ENCODE results near the gene KBTBD4. TPM values are rescaled to one million over a fixed set of nuclear protein-coding genes. Genes with fewer than 3 reads are reported as not detected.
"Not testable (repeated sequence)": the region's sequence is repeated elsewhere in the genome, so short reads cannot be mapped to it uniquely, and the experiment has no call there.

The KBTBD4 gene
- total RNA-seq, 4 donors from 2014 or later: 25.0 to 35.6 (median 30.4) TPM

- ATAC-seq (peak; percentile 74 to 78), DNase-seq (peak; percentile 84 to 90)
- Histone ChIP-seq H3K27ac (peak within 1 kb of the TSS; percentile 96 to 99 (median 97)), H3K9me3 (no peaks in the 10 kb centered on the region), H3K4me1 (peaks cover 45 to 62% of the 10 kb centered on the region in 2 donors), H3K27me3 (no peaks in the 10 kb centered on the region), H3K36me3 (no peaks in the 10 kb centered on the region), H3K4me3 (peak within 1 kb of the TSS; percentile 91 to 95 (median 92))
- intact Hi-C loops (cut with DNase I; ENCODE audit: low total_unique reads): loop anchor here (1.0 to 10.0 kb wide), 5 partner anchors 28 to 368 kb away; partner anchors contain the start of genes PACSIN3 and SLC39A13
- in situ Hi-C loops (cut with MboI; ENCODE audit: low sequenced_read_pairs in 4 of 4): no loop called here
- TF ChIP-seq CTCF (IDR thresholded peaks at IDR 0.05 in 4 of 5, conservative IDR thresholded peaks at IDR 0.05 in 1 of 5) (peak; percentile 78 to 96 (median 94)), POLR2A (IDR thresholded peaks at IDR 0.05) (peak; percentile 88 to 92)
These were observed 26.0 kb downstream of the KBTBD4 start, which contains the start of gene CELF1 for GRCh38 chr11:47552566-47553405. Gene CELF1 (minus strand): TSS chr11:47553132. CDS start chr11:47499523, 53,609 bp downstream.

GRCh38 chr11:47552056-47552565, 26.7 kb downstream of the KBTBD4 start:
- ATAC-seq: peak in 1 of 2 donors; percentile 8
- intact Hi-C loops (cut with DNase I; ENCODE audit: low total_unique reads) (loop anchor here (2.0 to 10.0 kb wide), 4 partner anchors 27 to 367 kb away; partner anchors contain the start of genes PACSIN3 and SLC39A13), in situ Hi-C loops (cut with MboI; ENCODE audit: low sequenced_read_pairs in 4 of 4) (no loop called here)

GRCh38 chr11:47551086-47551485, 27.7 kb downstream of the KBTBD4 start:
- Histone ChIP-seq H3K27me3 (no peaks in the 10 kb centered on the region), H3K9me3 (no peaks in the 10 kb centered on the region), H3K36me3 (no peaks in the 10 kb centered on the region), H3K4me3 (peak overlapping the region; percentile 9 to 93 (median 52)), H3K4me1 (peaks cover 59 to 70% of the 10 kb centered on the region in 2 donors), H3K27ac (peak overlapping the region; percentile 96 to 99 (median 97))
- in situ Hi-C loops (cut with MboI; ENCODE audit: low sequenced_read_pairs in 4 of 4): no loop called here
- ATAC-seq (peak; percentile 20 to 67), DNase-seq (no peak)
- no peak for TF ChIP-seq POLR2A (IDR thresholded peaks at IDR 0.05)
- TF ChIP-seq CTCF (IDR thresholded peaks at IDR 0.05 in 4 of 5, conservative IDR thresholded peaks at IDR 0.05 in 1 of 5): peak in 4 of 5 experiments; percentile 13 to 35 (median 24)
- intact Hi-C loops (cut with DNase I; ENCODE audit: low total_unique reads): loop anchor here (5.0 to 10.0 kb wide), 2 partner anchors 49 to 366 kb away; partner anchors contain the start of gene PACSIN3

More at GRCh38 chr11:47552056-47552565, 26.7 kb downstream of the KBTBD4 start:
- Histone ChIP-seq H3K9me3 (no peaks in the 10 kb centered on the region), H3K4me3 (peak overlapping the region; percentile 91 to 95 (median 92)), H3K4me1 (peaks cover 52 to 68% of the 10 kb centered on the region in 2 donors), H3K36me3 (no peaks in the 10 kb centered on the region), H3K27me3 (no peaks in the 10 kb centered on the region), H3K27ac (peak overlapping the region; percentile 96 to 99 (median 97))
- TF ChIP-seq CTCF (IDR thresholded peaks at IDR 0.05 in 4 of 5, conservative IDR thresholded peaks at IDR 0.05 in 1 of 5) (no peak), POLR2A (IDR thresholded peaks at IDR 0.05) (no peak)
- DNase-seq: peak; percentile 29 to 44

- Histone ChIP-seq H3K27ac (peak overlapping the region; percentile 96 to 99 (median 97)), H3K4me1 (peaks cover 59 to 67% of the 10 kb centered on the region in 2 donors), H3K9me3 (no peaks in the 10 kb centered on the region), H3K4me3 (peak overlapping the region; percentile 9 to 93 (median 52)), H3K36me3 (no peaks in the 10 kb centered on the region), H3K27me3 (no peaks in the 10 kb centered on the region)
- DNase-seq (peak; percentile 45 to 48), ATAC-seq (peak; percentile 75 to 78)
- intact Hi-C loops (cut with DNase I; ENCODE audit: low total_unique reads): loop anchor here (5.0 to 10.0 kb wide), 2 partner anchors 48 to 366 kb away; partner anchors contain the start of gene PACSIN3
- TF ChIP-seq POLR2A (IDR thresholded peaks at IDR 0.05): no peak
- TF ChIP-seq CTCF (IDR thresholded peaks at IDR 0.05 in 4 of 5, conservative IDR thresholded peaks at IDR 0.05 in 1 of 5): no peak
- in situ Hi-C loops (cut with MboI; ENCODE audit: low sequenced_read_pairs in 4 of 4): no loop called here
These were observed 28.3 kb downstream of the KBTBD4 start for GRCh38 chr11:47550288-47551047.

- H3K4me1 ChIP-seq: peaks cover 67 to 73% of the 10 kb centered on the region in 2 donors
- H3K9me3 ChIP-seq; intact Hi-C loops (cut with DNase I; ENCODE audit: low total_unique reads); H3K27me3 ChIP-seq; in situ Hi-C loops (cut with MboI; ENCODE audit: low sequenced_read_pairs in 4 of 4); ATAC-seq; H3K4me3 ChIP-seq; DNase-seq; H3K36me3 ChIP-seq: not testable (repeated sequence)
- peak overlapping the region in 3 of 4 donors; percentile 96 to 99 (median 96) for H3K27ac ChIP-seq
These were observed 32.5 kb downstream of the KBTBD4 start for GRCh38 chr11:47546274-47546673.
